ENCODE data around the gene ALDH1A2. TPM values are rescaled to one million over a fixed set of nuclear protein-coding genes. Genes with fewer than 3 reads are reported as not detected.

ALDH1A2 gene
- total RNA-seq, 2 donors from 2014 or later = not detected

DNA sequence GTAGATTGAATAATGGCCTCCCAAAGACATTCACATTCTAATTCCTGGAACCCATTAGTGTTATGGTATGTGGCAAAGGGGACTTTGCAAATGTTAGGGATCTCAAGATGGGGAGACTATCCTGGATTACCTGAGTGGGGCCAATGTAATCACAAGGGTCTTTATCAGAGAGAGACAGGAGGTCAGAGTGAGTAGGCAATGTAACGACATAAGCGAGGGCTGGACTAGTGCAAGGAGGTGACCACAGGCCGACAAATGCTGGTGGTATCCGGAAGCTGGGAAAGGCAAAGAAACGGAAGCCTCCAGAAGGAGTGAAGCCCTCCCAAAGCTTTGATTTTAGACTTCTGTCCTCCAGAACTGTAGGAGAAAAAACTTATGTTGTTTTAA is 46.2 kb upstream of the ALDH1A2 start:
- Histone ChIP-seq H3K27me3 (ENCODE audit: control insufficient read depth, insufficient read depth, low read length, poor library complexity, severe bottlenecking) (no peaks in the 10 kb centered on the region), H3K4me3 (ENCODE audit: low read length) (no peak overlapping the region), H3K9ac (ENCODE audit: extremely low read depth, low read length, poor library complexity, severe bottlenecking) (no peak overlapping the region), H3K27ac (ENCODE audit: low read depth, low read length) (no peak overlapping the region), H3K36me3 (ENCODE audit: control insufficient read depth, insufficient read depth, low read length) (no peaks in the 10 kb centered on the region), H3K4me1 (ENCODE audit: control insufficient read depth, insufficient read depth, low read length) (no peaks in the 10 kb centered on the region), H3K9me3 (ENCODE audit: control insufficient read depth, low read length) (no peaks in the 10 kb centered on the region)
- Mint-ChIP-seq H3K36me3 (ENCODE audit: low read depth) (no peaks in the 10 kb centered on the region), H3K4me1 (peaks cover 2% of the 10 kb centered on the region), H3K27me3 (ENCODE audit: insufficient read depth) (no peaks in the 10 kb centered on the region), H3K4me3 (no peak overlapping the region), H3K27ac (no peak overlapping the region), H3K9me3 (no peaks in the 10 kb centered on the region)
- TF ChIP-seq, protein P1, sequence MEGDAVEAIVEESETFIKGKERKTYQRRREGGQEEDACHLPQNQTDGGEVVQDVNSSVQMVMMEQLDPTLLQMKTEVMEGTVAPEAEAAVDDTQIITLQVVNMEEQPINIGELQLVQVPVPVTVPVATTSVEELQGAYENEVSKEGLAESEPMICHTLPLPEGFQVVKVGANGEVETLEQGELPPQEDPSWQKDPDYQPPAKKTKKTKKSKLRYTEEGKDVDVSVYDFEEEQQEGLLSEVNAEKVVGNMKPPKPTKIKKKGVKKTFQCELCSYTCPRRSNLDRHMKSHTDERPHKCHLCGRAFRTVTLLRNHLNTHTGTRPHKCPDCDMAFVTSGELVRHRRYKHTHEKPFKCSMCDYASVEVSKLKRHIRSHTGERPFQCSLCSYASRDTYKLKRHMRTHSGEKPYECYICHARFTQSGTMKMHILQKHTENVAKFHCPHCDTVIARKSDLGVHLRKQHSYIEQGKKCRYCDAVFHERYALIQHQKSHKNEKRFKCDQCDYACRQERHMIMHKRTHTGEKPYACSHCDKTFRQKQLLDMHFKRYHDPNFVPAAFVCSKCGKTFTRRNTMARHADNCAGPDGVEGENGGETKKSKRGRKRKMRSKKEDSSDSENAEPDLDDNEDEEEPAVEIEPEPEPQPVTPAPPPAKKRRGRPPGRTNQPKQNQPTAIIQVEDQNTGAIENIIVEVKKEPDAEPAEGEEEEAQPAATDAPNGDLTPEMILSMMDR (conservative IDR thresholded peaks at IDR 0.05) = no peak
- 91 to 92% methylated on average over 5 of the region's 5 CpGs for WGBS, 2 experiments (ENCODE audit: insufficient coverage in 1 of 2, insufficient read length in 1 of 2)
- DNase-seq = no peak

DNA sequence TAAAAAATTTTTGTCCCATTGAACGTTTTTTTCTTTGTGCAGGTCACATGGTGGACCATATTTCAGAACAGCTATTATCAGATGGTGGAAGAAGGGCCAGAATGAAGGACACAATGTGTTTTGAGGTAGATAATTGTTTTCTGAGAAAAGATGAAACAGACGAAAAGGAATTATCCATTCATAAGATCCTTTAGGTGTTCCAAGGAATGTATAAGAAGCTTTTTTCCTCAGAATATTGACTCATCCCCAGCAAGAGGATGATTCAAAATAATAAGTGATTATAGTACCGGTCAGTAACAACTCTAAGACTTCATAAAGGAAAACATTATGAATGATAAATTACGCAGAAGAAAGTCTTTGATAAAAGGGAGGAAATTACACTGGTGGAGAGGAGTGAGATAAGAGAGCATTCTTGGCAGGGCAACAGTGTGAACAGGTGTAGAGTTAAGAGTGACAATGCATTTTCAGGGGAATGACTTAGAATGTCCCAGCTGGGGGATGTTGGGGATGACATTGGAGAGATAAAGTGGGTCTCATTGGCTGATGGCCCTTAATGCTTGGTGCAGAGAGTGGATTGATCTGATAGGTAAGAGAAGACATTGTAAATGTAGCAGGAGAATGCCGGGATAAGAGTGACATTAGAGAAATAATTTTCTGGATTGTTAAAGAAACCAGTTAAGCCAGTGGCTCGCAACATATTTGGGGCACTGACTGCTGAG is 45.6 kb upstream of the ALDH1A2 start:
- Histone ChIP-seq H3K9me3 (ENCODE audit: control insufficient read depth, low read length) (no peaks in the 10 kb centered on the region), H3K36me3 (ENCODE audit: control insufficient read depth, insufficient read depth, low read length) (no peaks in the 10 kb centered on the region), H3K27ac (ENCODE audit: low read depth, low read length) (no peak overlapping the region), H3K4me3 (ENCODE audit: low read length) (no peak overlapping the region), H3K4me1 (ENCODE audit: control insufficient read depth, insufficient read depth, low read length) (no peaks in the 10 kb centered on the region), H3K27me3 (ENCODE audit: control insufficient read depth, insufficient read depth, low read length, poor library complexity, severe bottlenecking) (no peaks in the 10 kb centered on the region), H3K9ac (ENCODE audit: extremely low read depth, low read length, poor library complexity, severe bottlenecking) (no peak overlapping the region)
- 90 to 98% methylated on average over 4 to 6 of the region's 6 CpGs for WGBS, 2 experiments (ENCODE audit: insufficient coverage in 1 of 2, insufficient read length in 1 of 2)
- Mint-ChIP-seq H3K9me3 (no peaks in the 10 kb centered on the region), H3K36me3 (ENCODE audit: low read depth) (no peaks in the 10 kb centered on the region), H3K4me3 (no peak overlapping the region), H3K27me3 (ENCODE audit: insufficient read depth) (no peaks in the 10 kb centered on the region), H3K27ac (no peak overlapping the region), H3K4me1 (peaks cover 2% of the 10 kb centered on the region)
- TF ChIP-seq, protein P1 (conservative IDR thresholded peaks at IDR 0.05) = no peak
- DNase-seq = no peak

DNA sequence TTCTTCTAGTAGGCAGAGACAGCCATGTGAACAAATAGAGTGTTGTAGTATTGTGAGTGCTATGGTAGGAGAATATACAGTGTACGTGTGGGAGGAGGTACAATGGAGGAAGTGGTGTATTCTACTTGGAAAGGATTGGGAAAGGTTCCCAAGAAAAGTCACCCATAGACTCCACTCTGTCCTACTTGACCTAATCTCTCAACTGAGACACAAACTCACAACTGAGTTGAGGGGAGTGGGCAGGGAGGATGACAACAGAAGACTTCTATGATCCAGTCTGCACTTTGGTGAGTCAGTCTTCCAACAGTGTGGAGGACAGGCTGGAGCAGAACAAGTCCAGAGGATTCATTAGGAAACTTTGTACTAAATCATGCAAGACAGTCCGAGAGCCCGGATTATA is 43.9 kb upstream of the ALDH1A2 start:
- Histone ChIP-seq H3K27me3 (ENCODE audit: control insufficient read depth, insufficient read depth, low read length, poor library complexity, severe bottlenecking) (no peaks in the 10 kb centered on the region), H3K4me1 (ENCODE audit: control insufficient read depth, insufficient read depth, low read length) (no peaks in the 10 kb centered on the region), H3K4me3 (ENCODE audit: low read length) (no peak overlapping the region), H3K9ac (ENCODE audit: extremely low read depth, low read length, poor library complexity, severe bottlenecking) (no peak overlapping the region), H3K9me3 (ENCODE audit: control insufficient read depth, low read length) (no peaks in the 10 kb centered on the region), H3K36me3 (ENCODE audit: control insufficient read depth, insufficient read depth, low read length) (no peaks in the 10 kb centered on the region), H3K27ac (ENCODE audit: low read depth, low read length) (no peak overlapping the region)
- WGBS, 2 experiments (ENCODE audit: insufficient coverage in 1 of 2, insufficient read length in 1 of 2) = 75 to 97% methylated on average over 2 to 3 of the region's 3 CpGs
- no peak overlapping the region for H3K4me3 Mint-ChIP-seq
- DNase-seq = no peak
- TF ChIP-seq, protein P1 (conservative IDR thresholded peaks at IDR 0.05) = no peak
- no peak overlapping the region for H3K27ac Mint-ChIP-seq
- H3K27me3 Mint-ChIP-seq (ENCODE audit: insufficient read depth) = no peaks in the 10 kb centered on the region
- peaks cover 2% of the 10 kb centered on the region for H3K4me1 Mint-ChIP-seq
- H3K9me3 Mint-ChIP-seq = no peaks in the 10 kb centered on the region
- no peaks in the 10 kb centered on the region for H3K36me3 Mint-ChIP-seq (ENCODE audit: low read depth)
